HG03139 (cell line): ENCODE data around the gene TYRO3.
"Not testable (repeated sequence)": the region's sequence is repeated elsewhere in the genome, so short reads cannot be mapped to it uniquely, and the experiment has no call there.

Experiments
- ATAC-seq: cut with Tn5 transposase; IDR thresholded peaks from one replicate; pipeline ENCODE4 v1.9.1; 2021; ENCODE audit not compliant: unreplicated experiment

The TYRO3 gene

DNA sequence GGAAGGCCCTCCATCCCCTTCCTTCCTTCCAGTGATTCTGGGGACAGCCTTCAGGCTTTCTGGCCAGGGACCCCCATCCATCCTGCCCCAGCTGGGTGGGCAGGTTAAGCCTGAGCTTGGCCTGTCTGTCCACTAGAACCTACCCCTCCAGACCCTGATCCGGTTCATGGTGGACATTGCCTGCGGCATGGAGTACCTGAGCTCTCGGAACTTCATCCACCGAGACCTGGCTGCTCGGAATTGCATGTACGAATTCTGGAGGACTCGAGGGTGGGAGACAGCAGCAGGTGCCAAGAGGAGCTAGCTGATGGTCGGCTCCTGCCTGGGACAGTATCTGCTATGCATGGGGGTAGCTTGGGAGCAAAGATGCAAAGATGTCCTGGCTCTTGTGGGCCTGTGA is 13.9 kb downstream of the TYRO3 start:
- ATAC-seq: no peak

DNA sequence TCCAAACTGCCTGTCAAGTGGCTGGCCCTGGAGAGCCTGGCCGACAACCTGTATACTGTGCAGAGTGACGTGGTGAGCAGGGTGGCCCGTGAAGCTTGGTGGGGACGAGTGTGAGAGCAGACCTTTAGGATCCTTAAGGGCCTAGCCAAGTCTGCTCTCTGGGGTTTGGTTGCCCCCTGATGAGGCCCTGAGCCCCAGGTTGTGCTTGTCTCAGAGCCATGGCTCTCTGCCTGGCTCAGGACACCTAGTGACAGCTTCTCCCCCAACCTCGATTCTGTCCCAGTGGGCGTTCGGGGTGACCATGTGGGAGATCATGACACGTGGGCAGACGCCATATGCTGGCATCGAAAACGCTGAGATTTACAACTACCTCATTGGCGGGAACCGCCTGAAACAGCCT is 14.4 kb downstream of the TYRO3 start:
- no peak for ATAC-seq

DNA sequence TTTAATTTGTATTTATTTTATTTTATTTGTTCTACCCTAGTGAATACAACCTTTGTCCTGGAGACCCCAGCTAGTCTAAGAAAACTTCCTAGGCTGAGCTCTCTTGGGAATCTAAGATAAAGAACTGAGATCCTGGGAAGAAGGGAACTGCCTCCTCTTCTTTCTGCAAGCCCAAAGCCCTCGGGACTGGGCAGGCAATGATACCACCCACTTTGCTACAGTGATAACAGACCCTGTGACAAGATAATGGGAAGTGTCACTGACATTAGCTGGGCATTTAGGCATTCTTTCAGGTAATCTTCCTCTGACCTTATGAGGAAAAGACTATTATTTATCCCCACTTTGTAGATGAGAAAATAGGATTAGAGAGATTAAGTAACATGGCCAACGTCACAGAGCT is 15.1 kb downstream of the TYRO3 start:
- ATAC-seq: no peak

DNA sequence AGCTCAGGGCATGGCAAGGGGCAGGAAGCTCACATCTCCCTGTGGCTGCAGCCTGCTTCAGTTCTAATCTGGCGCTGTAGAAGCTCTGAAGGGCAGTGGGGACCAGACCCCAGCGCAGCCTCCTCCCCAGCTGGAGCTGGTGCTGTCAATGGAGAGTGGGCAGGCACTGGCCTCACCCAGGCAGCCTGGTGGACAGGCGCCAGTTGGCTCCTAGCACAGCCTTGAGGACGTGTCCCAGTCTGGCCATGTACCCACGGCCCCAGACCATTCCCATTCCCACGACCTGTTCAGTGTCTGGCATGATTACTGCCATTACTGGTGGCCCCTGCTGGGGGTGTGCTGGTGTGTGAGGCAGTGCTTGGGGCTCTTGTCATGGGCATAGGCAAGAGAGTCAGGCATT is 16.3 kb downstream of the TYRO3 start:
- no peak for ATAC-seq

DNA sequence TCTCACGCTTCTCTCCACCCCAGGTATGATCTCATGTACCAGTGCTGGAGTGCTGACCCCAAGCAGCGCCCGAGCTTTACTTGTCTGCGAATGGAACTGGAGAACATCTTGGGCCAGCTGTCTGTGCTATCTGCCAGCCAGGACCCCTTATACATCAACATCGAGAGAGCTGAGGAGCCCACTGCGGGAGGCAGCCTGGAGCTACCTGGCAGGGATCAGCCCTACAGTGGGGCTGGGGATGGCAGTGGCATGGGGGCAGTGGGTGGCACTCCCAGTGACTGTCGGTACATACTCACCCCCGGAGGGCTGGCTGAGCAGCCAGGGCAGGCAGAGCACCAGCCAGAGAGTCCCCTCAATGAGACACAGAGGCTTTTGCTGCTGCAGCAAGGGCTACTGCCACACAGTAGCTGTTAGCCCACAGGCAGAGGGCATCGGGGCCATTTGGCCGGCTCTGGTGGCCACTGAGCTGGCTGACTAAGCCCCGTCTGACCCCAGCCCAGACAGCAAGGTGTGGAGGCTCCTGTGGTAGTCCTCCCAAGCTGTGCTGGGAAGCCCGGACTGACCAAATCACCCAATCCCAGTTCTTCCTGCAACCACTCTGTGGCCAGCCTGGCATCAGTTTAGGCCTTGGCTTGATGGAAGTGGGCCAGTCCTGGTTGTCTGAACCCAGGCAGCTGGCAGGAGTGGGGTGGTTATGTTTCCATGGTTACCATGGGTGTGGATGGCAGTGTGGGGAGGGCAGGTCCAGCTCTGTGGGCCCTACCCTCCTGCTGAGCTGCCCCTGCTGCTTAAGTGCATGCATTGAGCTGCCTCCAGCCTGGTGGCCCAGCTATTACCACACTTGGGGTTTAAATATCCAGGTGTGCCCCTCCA is 19.1 kb downstream of the TYRO3 start:
- no peak for ATAC-seq

DNA sequence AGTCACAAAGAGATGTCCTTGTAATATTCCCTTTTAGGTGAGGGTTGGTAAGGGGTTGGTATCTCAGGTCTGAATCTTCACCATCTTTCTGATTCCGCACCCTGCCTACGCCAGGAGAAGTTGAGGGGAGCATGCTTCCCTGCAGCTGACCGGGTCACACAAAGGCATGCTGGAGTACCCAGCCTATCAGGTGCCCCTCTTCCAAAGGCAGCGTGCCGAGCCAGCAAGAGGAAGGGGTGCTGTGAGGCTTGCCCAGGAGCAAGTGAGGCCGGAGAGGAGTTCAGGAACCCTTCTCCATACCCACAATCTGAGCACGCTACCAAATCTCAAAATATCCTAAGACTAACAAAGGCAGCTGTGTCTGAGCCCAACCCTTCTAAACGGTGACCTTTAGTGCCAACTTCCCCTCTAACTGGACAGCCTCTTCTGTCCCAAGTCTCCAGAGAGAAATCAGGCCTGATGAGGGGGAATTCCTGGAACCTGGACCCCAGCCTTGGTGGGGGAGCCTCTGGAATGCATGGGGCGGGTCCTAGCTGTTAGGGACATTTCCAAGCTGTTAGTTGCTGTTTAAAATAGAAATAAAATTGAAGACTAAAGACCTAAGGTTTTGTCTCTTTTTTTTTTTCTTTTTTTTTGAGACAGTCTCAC is 19.8 kb downstream of the TYRO3 start:
- ATAC-seq: no peak

DNA sequence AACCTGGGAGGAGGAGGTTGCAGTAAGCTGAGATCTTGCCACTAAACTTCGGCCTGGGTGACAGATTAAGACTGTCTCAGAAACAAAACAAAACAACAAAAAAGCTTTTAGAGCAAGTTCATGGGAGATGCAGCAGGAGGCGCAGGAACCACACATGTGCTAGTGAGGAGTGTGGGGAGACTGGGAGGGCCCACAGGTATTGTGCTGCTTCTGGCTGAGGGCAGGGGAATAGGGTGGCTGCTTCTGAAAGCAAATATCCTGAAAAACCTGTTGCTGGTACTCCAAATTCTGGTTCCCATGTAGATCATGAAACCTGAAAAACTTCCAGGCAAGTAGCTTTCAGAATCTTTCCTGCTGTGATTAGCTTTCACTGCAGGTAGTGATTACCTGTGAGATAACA is 22.1 kb downstream of the TYRO3 start:
- no peak for ATAC-seq

DNA sequence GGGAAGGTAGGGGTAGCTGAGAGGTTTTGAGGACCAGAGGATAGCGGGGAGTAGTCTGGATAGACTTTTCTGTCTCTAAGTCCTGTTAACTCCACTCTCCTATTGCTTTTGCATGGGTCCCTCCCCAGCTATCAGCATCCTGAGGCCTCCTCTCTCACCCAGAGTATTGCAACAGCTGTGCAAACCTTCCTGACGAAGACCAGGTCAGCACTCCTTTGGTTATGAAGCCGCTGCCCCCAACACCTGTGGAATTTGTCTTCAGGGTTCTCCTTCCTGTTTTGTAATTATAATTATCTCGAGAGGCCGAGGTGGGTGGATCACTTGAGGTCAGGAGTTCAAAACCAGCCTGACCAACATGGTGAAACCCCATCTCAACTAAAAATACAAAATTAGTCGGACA is 24.8 kb downstream of the TYRO3 start:
- no peak for ATAC-seq

DNA sequence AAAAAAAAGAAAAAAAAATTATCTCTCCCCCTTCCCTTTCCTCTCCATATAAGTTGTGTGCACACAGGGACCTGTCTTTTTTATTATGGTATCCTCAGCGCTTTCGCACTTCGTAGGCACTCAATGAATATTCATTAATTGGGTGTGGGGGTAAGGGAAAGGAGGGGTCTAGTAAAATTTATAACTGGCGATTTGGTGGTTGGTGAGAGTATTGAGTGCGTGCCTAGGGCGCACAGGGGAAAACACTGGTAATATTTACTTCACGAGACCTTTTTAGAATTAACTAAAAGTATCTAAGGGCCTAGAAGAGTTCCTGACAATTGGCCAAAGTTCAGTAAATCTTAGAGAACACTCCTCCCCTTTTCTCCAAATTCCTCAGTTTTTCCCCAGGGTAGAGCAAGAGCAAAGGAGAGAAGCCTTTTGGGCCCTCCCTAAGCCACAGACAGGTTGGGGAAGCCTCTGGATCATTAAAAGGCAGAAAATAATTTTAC is 25.7 kb downstream of the TYRO3 start:
- ATAC-seq: no peak

DNA sequence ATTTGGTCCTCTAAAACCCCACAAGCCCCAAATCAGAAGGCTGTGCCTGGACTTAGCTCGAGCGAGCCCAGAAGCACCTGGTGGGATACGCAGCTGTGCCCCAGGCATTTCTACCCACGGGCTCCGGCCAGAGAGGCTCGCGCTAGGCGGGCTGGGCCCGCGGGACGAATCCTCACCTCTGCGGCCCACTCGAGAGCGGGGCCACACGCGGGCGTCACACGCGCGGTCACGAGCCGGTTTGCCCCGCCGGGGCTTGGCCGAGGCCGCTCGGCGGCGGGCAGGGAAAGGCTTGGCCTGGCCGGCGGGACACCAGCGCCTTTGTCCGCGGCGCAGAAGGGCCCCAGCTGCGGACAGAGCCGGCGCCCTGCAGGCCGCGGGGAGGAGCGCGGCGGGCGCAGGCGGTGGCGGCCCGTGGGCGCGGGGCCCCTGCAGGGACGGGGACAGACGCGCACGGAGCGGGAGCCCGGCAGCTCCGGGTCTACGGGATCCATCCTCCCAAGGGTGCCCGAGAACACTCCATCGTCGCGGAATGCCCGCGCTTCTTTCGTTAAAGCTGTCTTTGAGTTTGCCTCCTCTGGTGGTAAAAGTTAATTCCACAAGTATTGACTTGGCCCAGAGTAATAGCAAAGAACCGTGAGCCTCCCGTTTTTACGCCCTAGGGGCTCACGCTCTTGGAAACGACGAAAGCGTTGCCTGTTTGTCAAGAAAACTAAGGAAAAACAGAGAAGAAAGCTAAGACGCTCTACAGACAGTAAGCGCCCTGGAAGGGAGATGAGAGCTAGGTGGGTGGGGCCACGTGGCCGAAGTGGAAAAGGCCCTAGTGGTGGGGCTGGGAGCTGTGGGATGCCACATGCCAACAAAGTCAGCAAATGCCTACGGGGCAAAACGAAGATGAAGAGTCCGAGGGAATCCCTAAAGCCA is 26.4 kb downstream of the TYRO3 start:
- ATAC-seq: no peak

DNA sequence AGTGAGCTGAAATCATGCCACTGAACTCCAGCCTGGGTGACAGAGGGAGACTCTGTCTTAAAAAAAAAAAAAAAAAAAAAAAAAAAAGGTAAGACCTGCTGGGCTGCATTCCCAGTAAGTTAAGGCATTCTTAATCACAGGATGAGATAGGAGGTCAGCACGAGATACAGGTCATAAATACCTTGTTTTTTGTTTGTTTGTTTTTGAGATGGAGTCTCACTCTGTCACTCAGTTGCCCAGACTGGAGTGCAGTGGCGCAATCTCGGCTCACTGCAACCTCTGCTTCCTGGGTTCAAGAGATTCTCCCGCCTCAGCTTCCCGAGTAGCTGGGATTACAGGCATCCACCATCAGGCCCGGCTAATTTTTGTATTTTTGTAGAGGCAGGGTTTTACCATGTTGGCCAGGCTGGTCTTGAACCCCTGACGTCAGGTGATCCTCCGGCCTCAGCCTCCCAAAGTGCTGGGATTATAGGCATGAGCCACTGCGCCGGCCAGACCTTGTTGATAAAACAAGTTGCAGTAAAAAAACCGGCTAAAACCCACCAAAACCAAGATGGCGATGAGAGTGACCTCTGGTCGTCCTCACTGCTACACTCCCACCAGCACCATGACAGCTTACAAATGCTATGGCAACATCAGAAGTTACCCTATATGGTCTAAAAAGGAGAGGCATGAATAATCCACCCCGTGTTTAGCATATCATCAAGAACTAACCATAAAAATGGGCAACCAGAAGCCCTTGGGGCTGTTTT is 27.7 kb downstream of the TYRO3 start:
- not testable (repeated sequence) for ATAC-seq

DNA sequence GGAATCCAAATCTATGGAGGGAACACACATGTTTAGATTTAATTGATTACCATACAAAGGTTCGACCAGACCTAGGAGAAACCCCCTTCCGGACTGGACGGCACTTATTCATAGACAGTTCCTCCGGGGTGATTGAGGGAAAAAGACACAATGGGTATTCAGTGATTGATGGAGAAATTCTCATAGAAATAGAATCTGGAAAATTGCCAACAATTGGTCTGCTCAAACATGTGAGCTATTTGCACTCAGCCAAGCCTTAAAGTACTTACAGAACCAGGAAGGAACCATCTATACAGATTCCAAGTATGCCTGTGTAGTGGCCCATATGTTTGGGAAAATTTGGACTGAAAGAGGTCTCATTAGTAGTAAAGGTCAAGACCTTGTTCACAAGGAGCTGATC is 30.0 kb downstream of the TYRO3 start:
- ATAC-seq: not testable (repeated sequence)

DNA sequence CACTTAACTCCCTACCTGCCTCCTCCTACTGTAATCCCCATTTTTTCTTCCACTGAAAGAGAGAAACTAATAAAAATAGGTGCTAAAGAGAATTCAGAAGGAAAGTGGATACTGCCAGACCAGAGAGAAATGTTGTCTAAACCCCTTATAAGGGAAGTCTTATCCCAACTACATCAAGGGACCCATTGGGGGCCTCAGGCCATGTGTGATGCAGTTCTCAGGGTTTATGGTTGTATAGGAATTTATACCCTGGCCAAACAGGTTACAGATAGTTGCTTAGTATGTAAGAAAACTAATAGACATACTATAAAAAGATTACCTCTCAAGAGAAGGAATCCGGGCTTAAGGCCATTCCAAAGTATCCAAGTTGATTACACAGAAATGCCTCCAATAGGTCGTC is 30.6 kb downstream of the TYRO3 start:
- ATAC-seq: not testable (repeated sequence)

DNA sequence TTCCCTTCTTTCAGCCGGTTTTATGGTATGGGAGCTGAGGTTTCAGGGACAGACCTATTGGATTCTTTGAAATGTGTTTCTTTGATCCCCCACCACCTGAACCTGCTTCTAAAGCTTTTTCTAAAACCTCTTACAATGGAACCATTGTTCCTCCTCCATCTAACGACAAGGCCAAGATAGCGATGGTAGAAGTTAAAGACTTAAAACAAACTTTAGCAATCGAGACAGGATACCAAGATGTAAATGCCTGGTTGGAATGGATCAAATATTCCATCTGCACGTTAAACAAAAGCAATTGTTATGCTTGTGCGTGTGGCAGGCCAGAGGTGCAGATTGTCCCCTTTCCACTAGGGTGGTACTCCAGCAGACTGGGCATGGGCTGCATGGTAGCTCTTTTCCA is 32.2 kb downstream of the TYRO3 start:
- ATAC-seq: not testable (repeated sequence)

DNA sequence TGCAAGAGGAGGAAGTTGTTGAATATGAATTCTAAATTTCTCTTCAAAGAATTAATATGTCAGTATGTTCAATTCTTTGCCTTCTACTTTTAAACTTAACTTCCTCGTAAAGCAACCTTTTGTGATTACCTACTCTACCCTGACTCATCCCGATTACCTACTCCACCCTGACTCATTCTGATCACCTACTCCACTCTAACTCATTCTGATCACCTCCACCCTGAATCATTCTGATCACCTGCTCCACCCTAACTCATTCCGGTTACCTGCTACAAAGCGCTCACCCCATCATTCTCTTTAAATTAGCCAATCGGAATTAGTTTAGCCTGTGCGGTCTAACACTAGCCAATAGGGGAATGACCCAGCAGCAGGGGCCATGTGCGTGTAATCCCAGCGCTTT is 33.7 kb downstream of the TYRO3 start:
- not testable (repeated sequence) for ATAC-seq

DNA sequence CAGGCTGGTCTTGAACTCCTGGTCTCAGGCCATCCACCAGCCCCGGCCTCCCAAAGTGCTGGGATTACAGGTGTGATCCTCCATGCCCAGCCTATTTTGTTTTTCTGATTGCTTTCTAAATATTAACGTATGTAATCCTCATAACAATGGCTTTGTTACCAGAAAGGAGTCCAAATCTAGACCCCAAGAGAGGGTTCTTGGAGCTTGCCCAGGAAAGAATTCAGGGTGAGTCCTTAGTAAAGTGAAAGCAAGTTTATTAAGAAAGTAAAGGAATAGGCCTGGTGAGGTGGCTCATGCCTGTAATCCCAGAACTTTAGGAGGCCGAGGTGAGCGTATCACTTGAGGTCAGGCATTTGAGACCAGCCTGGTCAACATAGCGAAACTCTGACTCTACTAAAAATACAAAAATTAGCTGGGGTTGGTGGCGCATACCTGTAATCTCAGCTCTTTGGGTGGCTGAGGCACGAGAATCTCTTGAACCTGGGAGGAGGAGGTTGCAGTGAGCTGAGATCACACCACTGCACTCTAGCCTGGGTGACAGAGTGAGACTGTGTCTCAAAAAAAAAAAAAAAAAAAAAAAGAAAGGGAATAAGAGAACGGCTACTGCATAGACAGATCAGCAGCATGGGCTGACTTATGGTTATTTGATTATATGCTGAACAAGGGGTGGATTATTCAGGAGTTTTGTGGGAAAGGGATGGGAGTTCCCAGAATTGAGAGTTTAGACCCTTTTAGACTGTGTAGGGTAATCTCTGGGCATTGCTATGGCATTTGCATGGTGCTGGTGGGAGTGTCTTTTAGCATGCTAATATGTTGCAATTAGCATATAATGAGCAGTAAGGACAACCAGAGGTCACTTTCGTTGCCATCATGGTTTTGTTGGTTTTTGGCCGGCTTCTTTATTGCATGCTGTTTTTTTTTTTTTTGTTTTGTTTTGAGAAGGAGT is 36.1 kb downstream of the TYRO3 start:
- ATAC-seq: no peak

DNA sequence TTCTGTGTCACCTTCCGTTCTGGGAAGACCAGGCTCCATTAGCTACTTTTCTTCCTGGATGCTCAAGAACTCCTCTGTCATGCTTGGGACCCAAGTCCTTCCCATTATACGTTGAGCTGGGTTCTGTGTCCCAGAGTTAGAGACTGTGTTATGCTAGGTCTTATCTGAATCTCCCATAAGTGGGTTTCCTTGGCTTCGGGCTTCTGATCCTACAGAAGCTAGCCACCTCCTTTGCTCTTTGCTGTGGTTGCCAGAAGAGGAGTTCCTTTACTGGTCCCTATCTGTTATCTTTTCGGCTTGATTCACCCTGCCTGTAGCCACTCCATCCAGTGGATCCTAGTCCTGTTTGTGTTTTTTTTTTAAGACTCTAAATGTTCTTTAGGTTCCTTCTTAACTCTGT is 38.0 kb downstream of the TYRO3 start:
- no peak for ATAC-seq

DNA sequence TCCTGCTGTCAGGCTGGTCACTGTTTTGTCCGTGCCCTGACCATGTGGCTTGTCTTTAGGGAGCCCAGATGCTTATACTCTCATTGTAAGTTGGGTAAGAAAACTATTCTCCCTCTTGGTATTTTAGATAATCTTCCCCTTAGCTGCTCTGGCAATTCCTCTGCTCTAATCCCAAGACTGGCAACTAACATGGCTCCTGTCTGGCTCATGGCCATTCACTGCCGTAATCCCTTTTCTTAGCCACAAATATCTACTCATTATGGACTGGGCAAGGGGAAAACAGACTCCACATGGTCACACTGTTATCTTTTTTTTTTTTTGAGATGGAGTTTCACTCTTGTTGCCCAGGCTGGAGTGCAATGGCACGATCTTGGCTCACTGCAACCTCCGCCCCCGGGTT is 38.8 kb downstream of the TYRO3 start:
- ATAC-seq: no peak

DNA sequence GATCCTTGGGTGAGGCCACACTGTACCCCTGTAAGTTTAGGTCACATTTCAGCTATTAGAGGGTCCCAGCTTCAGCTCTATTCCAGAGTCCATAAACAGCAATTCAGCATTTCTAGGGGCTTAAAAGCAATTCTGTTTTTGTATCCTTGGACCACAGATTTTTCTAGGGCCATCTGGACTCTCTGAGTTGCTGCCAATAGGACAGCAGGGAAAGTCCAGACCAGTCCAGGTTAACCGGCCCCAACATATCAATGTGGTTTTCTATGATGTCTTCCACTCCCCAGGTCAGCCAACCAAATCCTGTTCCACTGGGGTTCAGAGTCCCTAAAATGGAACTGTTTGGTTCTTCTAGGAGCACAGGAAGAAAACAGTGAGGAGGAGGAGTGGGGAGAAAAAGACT is 40.0 kb downstream of the TYRO3 start:
- ATAC-seq: no peak
